Parathyroid adenoma (tissue), 2 donors: ENCODE results near the gene CFAP46.

Source experiments
- H2AFZ ChIP-seq: fragments of 300-600 bp; sonication (generic); one replicate; pipeline ENCODE4 v1.7.0; 2017; ENCODE audit warnings: antibody characterized with exemption, mild to moderate bottlenecking
- H3K27ac ChIP-seq: fragments of 300-600 bp; sonication (generic); one replicate; pipeline ENCODE4 v1.7.0; 2017
- H3K27me3 ChIP-seq: fragments of 300-600 bp; sonication (generic); one replicate; pipeline ENCODE4 v1.7.0; 2017; ENCODE audit warnings: low read length; ENCODE audit not compliant: control insufficient read depth, insufficient read depth
- H3K36me3 ChIP-seq: fragments of 300-600 bp; sonication (generic); one replicate; pipeline ENCODE4 v1.7.0; 2017; ENCODE audit warnings: low read length; ENCODE audit not compliant: control insufficient read depth, insufficient read depth
- H3K4me1 ChIP-seq: fragments of 300-600 bp; sonication (generic); one replicate; pipeline ENCODE4 v1.7.0; 2017; ENCODE audit warnings: control low read depth
- H3K4me2 ChIP-seq: fragments of 300-600 bp; sonication (generic); one replicate; pipeline ENCODE4 v1.7.0; 2017; ENCODE audit warnings: low read length
- H3K4me3 ChIP-seq: fragments of 300-600 bp; sonication (generic); one replicate; pipeline ENCODE4 v1.7.0; 2017; ENCODE audit warnings: low read depth, low read length
- H3K79me2 ChIP-seq: fragments of 300-600 bp; sonication (generic); one replicate; pipeline ENCODE4 v1.7.0; 2017; ENCODE audit warnings: control low read depth
- H3K9ac ChIP-seq: fragments of 300-600 bp; sonication (generic); one replicate; pipeline ENCODE4 v1.7.0; 2017; ENCODE audit warnings: mild to moderate bottlenecking
- H3K9me3 ChIP-seq: fragments of 300-600 bp; sonication (generic); one replicate; pipeline ENCODE4 v1.7.0; 2017; ENCODE audit warnings: low read length; ENCODE audit not compliant: control insufficient read depth
- TF ChIP-seq, protein P1 (sequence below): fragments of 300-600 bp; sonication (generic); IDR thresholded peaks from one replicate; pipeline ENCODE4 v1.7.0; 2017; ENCODE audit warnings: antibody characterized with exemption, mild to moderate bottlenecking
- donor health status: primary hyperparathyroidism.

The CFAP46 gene

DNA sequence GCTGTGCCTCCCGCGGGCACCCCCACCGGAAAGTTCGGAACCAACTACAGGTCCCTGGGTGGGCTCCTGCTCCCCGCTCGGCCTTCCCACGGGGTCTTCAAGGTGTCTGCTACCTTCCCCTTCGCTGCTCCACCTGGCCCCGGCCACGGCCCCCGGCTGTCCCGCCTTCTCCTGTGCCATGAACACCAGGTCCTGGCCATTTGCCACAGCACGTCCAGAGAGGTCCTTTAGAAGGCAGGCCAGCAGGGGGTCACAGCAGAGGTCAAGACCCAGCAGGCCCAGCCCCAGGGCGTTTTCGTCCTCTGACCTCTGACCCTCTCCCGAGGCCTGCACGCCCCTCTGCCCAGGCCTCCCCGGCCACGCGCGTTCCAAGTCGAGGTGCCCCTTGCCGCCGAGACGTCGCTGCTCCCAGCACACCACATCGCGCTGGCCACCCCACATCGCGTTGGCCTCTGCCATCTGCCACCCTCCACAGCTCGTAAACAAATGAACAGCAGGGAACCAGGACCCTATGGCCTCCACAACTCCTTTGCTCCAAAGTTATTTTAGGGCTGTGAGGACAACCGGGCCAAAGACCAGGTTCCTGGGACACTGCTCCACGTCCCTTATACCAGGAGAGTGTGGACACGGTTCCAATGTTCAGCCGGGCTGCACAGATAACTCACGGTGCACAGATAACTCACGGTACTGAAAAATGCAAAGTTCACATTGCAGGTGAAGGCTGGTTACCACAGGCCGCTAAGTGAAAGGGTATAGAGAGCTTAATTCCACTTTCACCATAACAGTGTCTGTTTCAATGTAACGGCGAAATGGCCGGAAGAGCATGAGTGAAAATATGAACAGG, 74.3 kb downstream of the CFAP46 start:
- no peaks in the 10 kb centered on the region for H3K4me1 ChIP-seq
- H3K4me2 ChIP-seq, result no peak overlapping the region
- H3K27ac ChIP-seq, result no peak overlapping the region
- H3K9me3 ChIP-seq, result no peaks in the 10 kb centered on the region
- no peaks in the 10 kb centered on the region for H3K27me3 ChIP-seq
- no peaks in the 10 kb centered on the region for H3K79me2 ChIP-seq
- TF ChIP-seq, protein P1, sequence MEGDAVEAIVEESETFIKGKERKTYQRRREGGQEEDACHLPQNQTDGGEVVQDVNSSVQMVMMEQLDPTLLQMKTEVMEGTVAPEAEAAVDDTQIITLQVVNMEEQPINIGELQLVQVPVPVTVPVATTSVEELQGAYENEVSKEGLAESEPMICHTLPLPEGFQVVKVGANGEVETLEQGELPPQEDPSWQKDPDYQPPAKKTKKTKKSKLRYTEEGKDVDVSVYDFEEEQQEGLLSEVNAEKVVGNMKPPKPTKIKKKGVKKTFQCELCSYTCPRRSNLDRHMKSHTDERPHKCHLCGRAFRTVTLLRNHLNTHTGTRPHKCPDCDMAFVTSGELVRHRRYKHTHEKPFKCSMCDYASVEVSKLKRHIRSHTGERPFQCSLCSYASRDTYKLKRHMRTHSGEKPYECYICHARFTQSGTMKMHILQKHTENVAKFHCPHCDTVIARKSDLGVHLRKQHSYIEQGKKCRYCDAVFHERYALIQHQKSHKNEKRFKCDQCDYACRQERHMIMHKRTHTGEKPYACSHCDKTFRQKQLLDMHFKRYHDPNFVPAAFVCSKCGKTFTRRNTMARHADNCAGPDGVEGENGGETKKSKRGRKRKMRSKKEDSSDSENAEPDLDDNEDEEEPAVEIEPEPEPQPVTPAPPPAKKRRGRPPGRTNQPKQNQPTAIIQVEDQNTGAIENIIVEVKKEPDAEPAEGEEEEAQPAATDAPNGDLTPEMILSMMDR, result no peak
- H3K36me3 ChIP-seq, result no peaks in the 10 kb centered on the region
- H2AFZ ChIP-seq, result no peak overlapping the region
- H3K9ac ChIP-seq, result no peak overlapping the region
- no peak overlapping the region for H3K4me3 ChIP-seq

- no peaks in the 10 kb centered on the region for H3K79me2 ChIP-seq
These were observed 75.6 kb downstream of the CFAP46 start for GRCh38 chr10:132866601-132867381.

GRCh38 chr10:132865851-132866600, 76.3 kb downstream of the CFAP46 start:
- TF ChIP-seq, protein P1, result no peak
- Histone ChIP-seq H3K79me2 (no peaks in the 10 kb centered on the region), H3K27me3 (no peaks in the 10 kb centered on the region), H2AFZ (no peak overlapping the region), H3K4me3 (no peak overlapping the region), H3K4me2 (no peak overlapping the region), H3K9ac (no peak overlapping the region), H3K4me1 (no peaks in the 10 kb centered on the region), H3K27ac (no peak overlapping the region), H3K9me3 (no peaks in the 10 kb centered on the region), H3K36me3 (no peaks in the 10 kb centered on the region)

More at GRCh38 chr10:132866601-132867381, 75.6 kb downstream of the CFAP46 start:
- Histone ChIP-seq H3K9ac (no peak overlapping the region), H3K9me3 (no peaks in the 10 kb centered on the region), H3K4me2 (no peak overlapping the region), H2AFZ (no peak overlapping the region), H3K27me3 (no peaks in the 10 kb centered on the region), H3K4me1 (no peaks in the 10 kb centered on the region), H3K4me3 (no peak overlapping the region), H3K27ac (no peak overlapping the region), H3K36me3 (no peaks in the 10 kb centered on the region)
- TF ChIP-seq, protein P1, result no peak

DNA sequence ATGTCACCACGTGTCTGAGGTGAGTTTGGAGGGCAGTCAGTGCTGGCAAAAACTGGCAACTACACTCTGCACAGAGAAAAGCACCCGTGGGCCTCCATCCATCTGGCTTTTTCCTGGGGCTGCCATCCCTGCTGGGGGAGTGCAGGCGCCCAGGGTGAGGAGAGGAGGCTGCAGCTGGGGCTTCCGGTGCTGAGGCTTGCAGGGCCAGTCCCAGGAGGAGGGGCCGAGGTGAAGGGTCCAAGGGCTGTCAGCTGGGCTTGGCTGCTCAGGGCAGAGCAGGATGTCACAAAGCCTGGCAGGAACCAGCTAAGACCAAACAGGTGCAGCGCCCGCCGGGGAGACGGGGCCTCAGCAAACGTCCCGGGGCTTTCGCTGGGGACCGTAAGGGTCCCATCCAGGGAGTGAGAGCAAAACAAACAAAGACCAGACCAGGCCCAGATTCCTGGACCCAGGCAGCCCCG, 77.2 kb downstream of the CFAP46 start:
- Histone ChIP-seq H3K4me1 (no peaks in the 10 kb centered on the region), H3K36me3 (no peaks in the 10 kb centered on the region), H3K4me3 (no peak overlapping the region), H3K27me3 (no peaks in the 10 kb centered on the region), H3K27ac (no peak overlapping the region), H3K4me2 (no peak overlapping the region), H2AFZ (no peak overlapping the region), H3K79me2 (no peaks in the 10 kb centered on the region), H3K9me3 (no peaks in the 10 kb centered on the region), H3K9ac (no peak overlapping the region)
- TF ChIP-seq, protein P1, result no peak
